ENCODE results near the gene OGFRL1.
"Not testable (repeated sequence)": the region's sequence is repeated elsewhere in the genome, so short reads cannot be mapped to it uniquely, and the experiment has no call there.

The OGFRL1 gene

DNA sequence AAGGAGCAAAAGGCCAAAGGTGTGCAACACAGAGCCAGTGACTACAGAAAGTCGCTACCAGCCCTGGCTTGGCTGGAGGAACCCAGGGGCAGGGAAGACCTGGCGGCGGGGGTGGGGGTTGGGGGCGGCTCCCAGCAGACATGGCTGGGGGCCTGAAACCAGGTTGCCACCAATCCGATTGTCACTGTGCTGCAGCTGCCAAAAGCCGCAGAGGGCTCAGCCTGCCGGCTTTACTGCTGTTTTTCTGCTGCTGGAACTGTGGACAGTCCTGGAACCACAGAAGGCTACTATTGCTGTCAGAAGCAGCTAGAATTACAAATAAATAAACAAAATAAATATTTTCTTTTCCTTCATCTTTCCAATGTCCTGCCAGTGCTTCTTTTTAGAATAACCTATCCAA, 25.7 kb upstream of the OGFRL1 start:
- H3K4me3 ChIP-seq (ENCODE audit: low read depth, low read length), result no peak overlapping the region
- no peak for DNase-seq (ENCODE audit: low read depth, low spot score)
- TF ChIP-seq, protein P1, sequence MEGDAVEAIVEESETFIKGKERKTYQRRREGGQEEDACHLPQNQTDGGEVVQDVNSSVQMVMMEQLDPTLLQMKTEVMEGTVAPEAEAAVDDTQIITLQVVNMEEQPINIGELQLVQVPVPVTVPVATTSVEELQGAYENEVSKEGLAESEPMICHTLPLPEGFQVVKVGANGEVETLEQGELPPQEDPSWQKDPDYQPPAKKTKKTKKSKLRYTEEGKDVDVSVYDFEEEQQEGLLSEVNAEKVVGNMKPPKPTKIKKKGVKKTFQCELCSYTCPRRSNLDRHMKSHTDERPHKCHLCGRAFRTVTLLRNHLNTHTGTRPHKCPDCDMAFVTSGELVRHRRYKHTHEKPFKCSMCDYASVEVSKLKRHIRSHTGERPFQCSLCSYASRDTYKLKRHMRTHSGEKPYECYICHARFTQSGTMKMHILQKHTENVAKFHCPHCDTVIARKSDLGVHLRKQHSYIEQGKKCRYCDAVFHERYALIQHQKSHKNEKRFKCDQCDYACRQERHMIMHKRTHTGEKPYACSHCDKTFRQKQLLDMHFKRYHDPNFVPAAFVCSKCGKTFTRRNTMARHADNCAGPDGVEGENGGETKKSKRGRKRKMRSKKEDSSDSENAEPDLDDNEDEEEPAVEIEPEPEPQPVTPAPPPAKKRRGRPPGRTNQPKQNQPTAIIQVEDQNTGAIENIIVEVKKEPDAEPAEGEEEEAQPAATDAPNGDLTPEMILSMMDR (IDR thresholded peaks at IDR 0.05; ENCODE audit: low read depth, low read length), result no peak
- in situ Hi-C loops (cut with HindIII; ENCODE audit: low sequenced_read_pairs), result no loop called here

DNA sequence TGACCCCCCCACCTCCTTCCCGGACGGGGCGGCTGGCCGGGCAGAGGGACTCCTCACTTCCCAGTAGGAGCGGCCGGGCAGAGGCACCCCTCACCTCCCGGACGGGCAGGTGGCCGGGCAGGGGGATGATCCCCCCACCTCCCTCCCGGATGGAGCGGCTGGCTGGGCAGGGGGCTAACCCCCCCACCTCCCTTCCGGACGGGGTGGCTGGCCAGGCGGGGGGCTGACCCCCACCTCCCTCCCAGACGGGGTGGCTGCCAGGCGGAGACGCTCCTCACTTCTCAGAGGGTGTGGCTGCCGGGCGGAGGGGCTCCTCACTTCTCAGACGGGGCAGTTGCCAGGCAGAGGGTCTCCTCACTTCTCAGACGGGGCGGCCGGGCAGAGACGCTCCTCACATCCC, 22.2 kb upstream of the OGFRL1 start:
- DNase-seq (ENCODE audit: low read depth, low spot score); in situ Hi-C loops (cut with HindIII; ENCODE audit: low sequenced_read_pairs); H3K4me3 ChIP-seq (ENCODE audit: low read depth, low read length): not testable (repeated sequence)

DNA sequence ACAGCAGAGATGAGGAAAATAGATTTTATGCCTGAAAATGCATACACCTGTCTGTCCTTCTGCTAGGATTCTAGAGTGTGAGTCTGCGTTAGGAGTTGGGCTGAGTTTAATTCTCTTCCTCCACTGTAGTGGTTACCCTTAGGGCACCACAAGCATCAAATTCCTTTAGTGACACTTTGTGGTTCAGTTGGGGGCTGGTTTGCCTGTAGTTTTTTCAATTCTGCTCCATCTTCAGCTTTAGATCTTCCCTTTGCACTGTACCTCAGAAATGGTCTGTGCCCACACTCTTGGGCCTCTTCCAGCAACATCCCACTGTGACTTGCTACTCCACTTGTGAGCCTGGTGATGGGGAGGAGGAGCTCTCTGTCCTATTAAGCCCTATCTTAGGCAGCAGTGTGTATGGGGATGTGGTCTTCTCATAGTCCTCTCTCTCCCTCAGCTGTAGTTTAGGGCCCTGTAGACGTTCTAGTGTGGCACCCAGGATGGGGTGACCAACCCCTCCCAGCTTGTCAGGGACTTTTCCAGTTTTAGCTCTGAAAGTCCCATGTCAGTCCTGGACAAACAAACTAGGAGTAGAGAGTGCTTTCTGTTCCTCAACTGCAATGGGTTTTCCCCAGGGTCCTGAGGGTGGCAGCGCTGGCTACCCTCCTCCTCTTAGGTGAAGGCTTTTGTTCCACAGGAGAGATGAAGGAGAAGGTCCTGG, 19.7 kb upstream of the OGFRL1 start:
- DNase-seq (ENCODE audit: low read depth, low spot score), result no peak
- in situ Hi-C loops (cut with HindIII; ENCODE audit: low sequenced_read_pairs), result no loop called here
- H3K4me3 ChIP-seq (ENCODE audit: low read depth, low read length), result no peak overlapping the region
- TF ChIP-seq, protein P1 (IDR thresholded peaks at IDR 0.05; ENCODE audit: low read depth, low read length), result no peak

DNA sequence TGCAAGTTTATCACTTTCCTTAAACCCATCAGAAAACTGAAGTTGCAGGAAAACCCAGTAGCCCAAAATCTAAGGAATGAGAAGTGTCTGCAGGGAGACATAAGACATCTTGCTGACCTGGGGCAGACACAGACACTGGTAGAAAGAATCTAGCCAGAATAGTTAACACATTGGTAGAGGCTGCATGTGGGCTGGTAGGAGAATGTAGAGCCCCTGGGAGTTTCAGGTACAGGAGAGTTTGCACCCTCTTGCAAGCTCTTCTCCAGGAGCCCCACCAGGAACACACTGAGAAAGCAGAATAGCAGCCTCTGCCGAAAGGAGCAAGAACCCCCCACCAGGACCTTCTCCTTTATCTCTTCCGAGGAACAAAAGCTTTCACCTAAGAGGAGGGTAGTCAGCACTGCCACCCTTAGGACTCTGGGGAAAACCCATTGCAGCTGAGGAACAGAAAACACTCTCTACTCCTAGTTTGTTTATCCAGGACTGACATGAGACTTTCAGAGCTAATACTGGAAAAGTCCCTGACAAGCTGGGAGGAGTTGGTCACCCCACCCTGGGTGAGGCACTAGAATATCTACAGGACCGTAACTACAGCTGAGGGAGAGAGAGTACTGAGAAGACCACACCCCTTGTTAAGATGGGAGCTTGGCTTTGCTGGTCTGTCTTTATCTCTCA, 10.5 kb upstream of the OGFRL1 start:
- no peak for DNase-seq (ENCODE audit: low read depth, low spot score)
- TF ChIP-seq, protein P1 (IDR thresholded peaks at IDR 0.05; ENCODE audit: low read depth, low read length), result no peak
- H3K4me3 ChIP-seq (ENCODE audit: low read depth, low read length), result no peak overlapping the region
- in situ Hi-C loops (cut with HindIII; ENCODE audit: low sequenced_read_pairs), result no loop called here

DNA sequence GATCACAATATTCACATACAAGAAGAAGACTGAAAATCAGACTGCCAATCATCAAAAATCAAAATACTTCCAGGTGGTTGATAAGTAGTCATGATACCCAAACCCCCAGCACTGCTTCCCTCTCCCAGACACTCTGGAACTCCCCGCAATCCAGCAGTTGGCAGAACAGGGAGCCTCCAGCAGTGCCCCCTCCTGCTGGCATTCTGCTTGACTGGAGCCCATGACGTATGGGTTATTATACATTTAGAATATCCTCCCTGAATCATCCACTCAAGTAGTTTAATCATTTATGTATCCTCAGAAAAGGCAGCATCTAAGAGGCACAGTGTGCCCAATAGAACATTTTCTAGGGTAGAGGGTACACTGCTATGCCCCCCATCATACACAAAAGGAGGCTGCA, 9.3 kb upstream of the OGFRL1 start:
- in situ Hi-C loops (cut with HindIII; ENCODE audit: low sequenced_read_pairs), result no loop called here
- DNase-seq (ENCODE audit: low read depth, low spot score), result no peak
- TF ChIP-seq, protein P1 (IDR thresholded peaks at IDR 0.05; ENCODE audit: low read depth, low read length), result no peak
- H3K4me3 ChIP-seq (ENCODE audit: low read depth, low read length), result no peak overlapping the region

DNA sequence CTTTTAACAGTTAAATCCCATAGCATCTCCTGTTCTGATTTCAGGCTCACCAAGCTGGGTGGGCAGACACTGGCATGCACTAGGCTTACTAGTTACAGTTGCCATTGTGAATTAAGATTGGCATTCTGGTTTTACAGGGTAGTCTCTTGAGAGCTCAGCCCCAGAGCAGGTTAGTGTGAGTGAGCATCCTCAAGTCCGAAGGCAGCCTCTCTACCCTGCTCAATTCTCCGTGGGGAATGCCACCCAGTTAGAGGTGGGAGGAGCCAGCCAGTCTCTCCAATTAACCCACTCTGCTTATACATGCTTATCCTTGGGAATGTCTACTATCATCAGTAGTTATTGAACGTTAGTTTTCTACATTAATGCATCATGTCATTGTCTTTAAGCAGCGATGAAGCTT, 8.9 kb upstream of the OGFRL1 start:
- DNase-seq (ENCODE audit: low read depth, low spot score), result no peak

DNA sequence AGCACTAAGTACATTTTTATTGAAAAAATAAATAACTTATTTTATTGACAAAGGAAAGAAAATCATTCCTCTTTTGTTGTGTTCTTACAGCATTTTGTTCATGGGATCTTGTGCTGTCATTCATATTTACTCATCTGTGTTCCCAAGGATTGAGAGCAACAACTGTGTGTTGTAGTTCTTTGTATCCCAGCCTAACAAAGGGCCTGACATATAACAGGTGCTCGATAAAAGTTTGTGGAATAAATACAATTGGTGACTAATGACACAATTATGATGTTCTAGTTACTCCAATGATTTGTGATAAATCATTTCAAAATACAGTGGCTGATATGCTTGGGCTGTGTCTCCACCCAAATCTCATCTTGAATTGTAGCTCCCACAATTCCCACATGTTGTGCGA, 7.9 kb upstream of the OGFRL1 start:
- in situ Hi-C loops (cut with HindIII; ENCODE audit: low sequenced_read_pairs), result no loop called here
- no peak overlapping the region for H3K4me3 ChIP-seq (ENCODE audit: low read depth, low read length)
- TF ChIP-seq, protein P1 (IDR thresholded peaks at IDR 0.05; ENCODE audit: low read depth, low read length), result no peak
- no peak for DNase-seq (ENCODE audit: low read depth, low spot score)

More for the DNA sequence above, 8.9 kb upstream of the OGFRL1 start:
- TF ChIP-seq, protein P1 (IDR thresholded peaks at IDR 0.05; ENCODE audit: low read depth, low read length), result no peak
- no peak overlapping the region for H3K4me3 ChIP-seq (ENCODE audit: low read depth, low read length)
- in situ Hi-C loops (cut with HindIII; ENCODE audit: low sequenced_read_pairs), result no loop called here

All from astrocyte of the spinal cord (primary cell).